ENCODE results near the gene TSC22D4. TPM values are rescaled to one million over a fixed set of nuclear protein-coding genes. Genes with fewer than 3 reads are reported as not detected.
A peak's percentile ranks its signal among the peaks of the same experiment; 100 is the strongest.
"Not testable (repeated sequence)": the region's sequence is repeated elsewhere in the genome, so short reads cannot be mapped to it uniquely, and the experiment has no call there.

Gene TSC22D4
- 9.7 TPM for total RNA-seq

- peak; percentile 97 for DNase-seq
Measured at GRCh38 chr7:100478958-100479660, at the start of gene TSC22D4. Gene TSC22D4, minus strand, starts transcription at chr7:100479214. Its CDS starts 1,176 bp downstream, at chr7:100478038.

- not testable (repeated sequence) for DNase-seq
Measured at GRCh38 chr7:100528108-100528866, 49.3 kb upstream of the TSC22D4 start.

- DNase-seq, result not testable (repeated sequence)
Measured at GRCh38 chr7:100523192-100523591, 44.2 kb upstream of the TSC22D4 start.

GRCh38 chr7:100521909-100522593, 43.0 kb upstream of the TSC22D4 start:
- DNase-seq, result not testable (repeated sequence)

GRCh38 chr7:100521076-100521475, 42.1 kb upstream of the TSC22D4 start:
- no peak for DNase-seq

GRCh38 chr7:100520138-100520537, 41.1 kb upstream of the TSC22D4 start:
- DNase-seq, result no peak

GRCh38 chr7:100519580-100519979, 40.6 kb upstream of the TSC22D4 start:
- DNase-seq, result no peak

- DNase-seq, result no peak
Measured at GRCh38 chr7:100517305-100517704, 38.3 kb upstream of the TSC22D4 start.

- no peak for DNase-seq
Measured at GRCh38 chr7:100516135-100516812, 37.3 kb upstream of the TSC22D4 start.

- DNase-seq, result no peak
Measured at GRCh38 chr7:100515072-100515532, 36.1 kb upstream of the TSC22D4 start.

GRCh38 chr7:100513212-100513810, 34.3 kb upstream of the TSC22D4 start:
- no peak for DNase-seq

- no peak for DNase-seq
Measured at GRCh38 chr7:100510437-100511239, 31.6 kb upstream of the TSC22D4 start.

- peak; percentile 27 for DNase-seq
Measured at GRCh38 chr7:100509231-100509630, 30.2 kb upstream of the TSC22D4 start.

GRCh38 chr7:100506356-100506923, 27.4 kb upstream of the TSC22D4 start:
- no peak for DNase-seq

GRCh38 chr7:100504887-100505611, 26.0 kb upstream of the TSC22D4 start:
- DNase-seq, result no peak

GRCh38 chr7:100504031-100504430, 25.0 kb upstream of the TSC22D4 start:
- not testable (repeated sequence) for DNase-seq

- not testable (repeated sequence) for DNase-seq
Measured at GRCh38 chr7:100500743-100501142, 21.7 kb upstream of the TSC22D4 start.

- no peak for DNase-seq
Measured at GRCh38 chr7:100496509-100496908, 17.5 kb upstream of the TSC22D4 start.

GRCh38 chr7:100493476-100494264, 14.7 kb upstream of the TSC22D4 start:
- no peak for DNase-seq

All from occipital lobe (tissue), 2 donors.